ENCODE measurements around the gene CKB.

CKB gene

DNA sequence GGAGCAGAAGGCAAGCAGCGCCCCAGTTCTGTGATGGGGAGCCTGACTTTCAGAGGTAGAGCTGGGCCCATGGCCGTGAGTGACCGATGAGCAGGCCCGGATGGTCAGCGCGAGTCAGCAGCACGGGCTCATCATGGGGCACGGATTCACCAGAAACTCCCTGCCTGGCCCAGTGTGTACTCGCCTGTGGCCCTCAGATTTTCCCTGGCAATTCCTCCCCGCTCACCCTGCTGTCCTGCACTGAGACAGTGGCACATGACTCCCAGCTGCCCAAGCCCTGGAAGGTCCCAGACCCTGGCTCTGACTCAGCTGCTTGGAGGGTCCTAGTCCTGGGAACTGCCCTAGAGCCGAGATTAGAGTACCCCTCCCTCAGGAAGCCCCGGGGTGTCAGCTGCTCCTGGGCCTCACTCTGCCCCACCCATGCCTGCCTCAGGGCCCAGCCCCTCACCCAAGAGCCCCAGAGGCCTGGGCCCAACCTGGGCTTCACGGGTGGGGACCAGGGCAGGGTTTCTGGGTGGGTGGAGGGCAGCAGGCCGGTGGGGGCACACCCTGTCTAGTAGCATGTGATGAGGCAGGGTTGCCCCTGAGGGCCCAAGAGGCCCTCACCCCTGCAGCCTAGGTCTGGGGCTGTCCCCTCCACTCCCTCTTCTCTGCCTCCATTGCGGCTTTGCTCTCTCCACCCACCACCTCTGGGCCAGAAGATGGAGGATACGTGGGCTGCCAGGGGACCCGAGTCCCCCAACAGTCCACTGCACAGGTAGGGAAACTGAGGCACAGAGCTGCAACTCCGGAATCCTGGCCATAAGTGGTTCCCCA is 14.8 kb upstream of the CKB start:
- no peak for DNase-seq

DNA sequence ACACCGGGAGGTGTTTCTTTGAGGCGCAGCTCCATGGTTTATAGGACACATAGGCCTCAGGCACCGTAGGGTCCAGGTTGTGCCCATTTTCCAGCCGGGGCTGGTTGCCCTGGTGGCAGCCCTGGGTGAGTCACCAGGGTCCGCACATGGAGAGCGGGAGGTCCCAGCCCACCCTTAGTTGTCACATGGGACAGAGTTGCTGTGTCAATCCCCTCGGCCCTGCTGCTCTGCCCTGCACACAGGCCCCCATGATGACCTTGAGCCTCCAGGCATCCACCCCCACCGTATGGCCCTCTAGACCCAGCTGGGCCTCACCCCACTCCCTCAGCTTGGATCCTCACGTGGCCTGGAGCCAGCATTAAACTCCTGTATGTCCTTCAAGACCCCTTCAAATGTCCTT is 14.1 kb upstream of the CKB start:
- DNase-seq = no peak

DNA sequence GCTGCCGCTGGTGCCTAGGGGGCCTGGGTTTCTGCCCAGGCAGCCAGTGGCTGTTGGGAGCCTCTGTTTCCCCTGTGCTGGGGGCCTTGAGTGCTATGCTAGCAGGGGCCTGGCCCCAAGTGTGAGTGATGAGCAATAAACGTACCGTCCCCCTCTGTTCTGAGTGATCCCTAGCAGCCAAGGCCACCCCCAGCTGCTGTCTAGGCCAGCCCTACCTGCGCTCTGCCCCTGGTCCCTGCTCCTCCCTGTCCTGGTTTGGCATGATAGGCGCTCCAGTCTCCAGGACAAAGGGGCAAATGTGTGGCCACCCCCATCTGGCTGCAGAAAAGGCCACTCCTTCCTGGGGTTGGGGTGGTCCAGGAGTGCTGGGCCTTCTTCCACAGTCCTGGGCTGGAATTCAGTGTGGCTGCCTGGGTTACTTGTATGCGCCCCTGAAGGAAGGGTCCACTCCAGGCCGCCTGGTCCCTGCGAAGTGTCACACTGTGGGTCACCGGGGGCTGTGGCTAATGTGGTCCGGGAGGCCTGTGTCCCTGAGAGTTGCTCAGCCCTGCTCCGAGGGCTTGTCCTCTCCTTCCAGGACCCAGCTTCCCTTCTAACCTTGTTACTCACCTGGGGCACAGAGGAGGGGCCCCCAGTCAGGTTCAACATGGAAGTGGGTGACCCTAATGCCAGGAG is 13.4 kb upstream of the CKB start:
- no peak for DNase-seq

DNA sequence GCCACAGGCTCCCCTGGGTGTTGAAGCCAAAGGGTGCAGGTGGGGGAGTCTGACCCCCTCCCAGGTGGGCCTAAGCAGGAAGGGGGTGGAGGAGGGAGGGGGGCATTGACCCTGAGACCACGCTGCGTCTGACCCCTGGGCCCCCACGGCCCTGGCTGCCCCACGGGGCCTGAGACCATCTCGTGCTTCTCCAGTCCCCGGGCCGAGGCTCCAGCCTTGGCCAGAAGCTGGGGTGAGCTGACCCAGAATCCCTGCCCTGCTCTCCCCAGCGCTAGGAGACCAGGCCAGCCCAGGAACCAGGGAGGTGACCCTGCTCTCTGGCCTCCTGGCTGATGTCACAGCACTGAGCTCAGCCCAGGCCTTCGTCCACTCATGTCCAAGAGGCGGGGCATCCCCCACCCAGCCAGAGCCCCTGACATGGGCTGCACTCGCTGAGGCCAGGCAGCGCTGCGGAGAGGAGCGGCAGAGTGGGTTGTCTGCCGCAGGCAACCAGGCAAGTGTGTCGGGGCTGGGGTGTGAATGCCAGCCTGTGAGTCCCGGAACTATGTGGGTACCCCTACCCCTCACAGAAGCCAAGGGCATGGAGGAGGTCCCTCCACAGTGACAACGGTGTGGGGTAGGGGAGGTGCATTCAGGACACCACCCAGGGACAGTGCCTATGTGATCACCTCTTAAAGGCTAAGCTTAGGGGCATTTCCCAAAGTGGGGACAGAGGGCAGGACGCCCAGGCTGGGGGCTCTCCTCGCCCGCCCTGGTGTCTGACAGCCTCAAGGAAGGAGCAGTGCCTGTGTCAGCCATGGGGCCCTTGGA is 12.7 kb upstream of the CKB start:
- DNase-seq = no peak

DNA sequence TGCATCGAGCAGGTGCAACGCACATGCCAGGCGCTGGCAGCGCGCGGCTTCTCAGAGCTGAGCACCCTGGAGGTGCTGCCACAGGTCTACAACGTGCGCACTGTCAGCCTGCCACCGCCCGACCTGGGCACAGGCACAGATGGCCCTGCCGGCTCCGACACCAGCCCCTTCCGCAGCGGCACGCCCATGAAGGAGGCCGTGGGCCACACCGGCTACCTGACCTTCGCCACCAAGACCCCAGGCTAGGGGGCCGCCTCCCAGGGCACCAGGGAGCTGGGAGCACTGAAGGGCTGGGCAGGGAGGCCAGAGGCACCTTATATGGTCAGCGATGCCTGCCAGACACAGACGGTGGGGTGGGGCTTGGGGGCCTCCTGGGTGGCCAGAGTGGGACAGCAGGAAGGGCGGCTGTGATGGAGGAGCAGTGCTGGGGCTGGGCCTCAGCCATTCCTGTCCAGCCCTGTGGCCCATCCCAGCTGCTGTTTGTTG is 12.0 kb upstream of the CKB start:
- DNase-seq = no peak

DNA sequence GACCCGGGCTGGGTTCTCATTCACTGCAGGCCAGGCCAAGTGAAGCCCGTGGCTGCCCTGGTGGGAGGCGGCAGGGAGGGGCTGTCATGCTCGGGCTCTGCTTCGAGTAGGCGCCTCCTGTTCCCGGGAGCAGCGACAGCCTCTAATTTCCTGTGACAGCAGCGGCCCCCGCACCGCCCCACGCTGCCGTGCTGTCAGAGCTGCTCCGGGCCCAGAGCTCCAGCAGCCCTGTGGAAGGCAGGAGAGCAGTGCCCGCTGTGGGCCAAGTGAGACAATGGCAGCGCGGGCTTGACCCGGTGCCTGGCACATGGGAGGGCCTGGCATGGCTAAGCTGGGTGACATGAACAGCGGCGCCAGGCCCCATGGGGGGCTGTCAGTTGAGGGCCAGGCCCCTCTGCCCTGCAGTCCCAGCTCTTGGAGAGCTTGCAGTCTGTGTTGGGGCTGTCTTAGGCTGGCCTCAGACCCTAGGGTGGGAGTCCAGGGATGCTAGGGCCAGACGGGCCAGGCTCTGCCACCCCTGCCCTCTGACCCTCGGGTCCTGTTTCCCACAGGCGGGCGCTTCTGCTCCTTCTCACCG is 11.5 kb upstream of the CKB start:
- no peak for DNase-seq

DNA sequence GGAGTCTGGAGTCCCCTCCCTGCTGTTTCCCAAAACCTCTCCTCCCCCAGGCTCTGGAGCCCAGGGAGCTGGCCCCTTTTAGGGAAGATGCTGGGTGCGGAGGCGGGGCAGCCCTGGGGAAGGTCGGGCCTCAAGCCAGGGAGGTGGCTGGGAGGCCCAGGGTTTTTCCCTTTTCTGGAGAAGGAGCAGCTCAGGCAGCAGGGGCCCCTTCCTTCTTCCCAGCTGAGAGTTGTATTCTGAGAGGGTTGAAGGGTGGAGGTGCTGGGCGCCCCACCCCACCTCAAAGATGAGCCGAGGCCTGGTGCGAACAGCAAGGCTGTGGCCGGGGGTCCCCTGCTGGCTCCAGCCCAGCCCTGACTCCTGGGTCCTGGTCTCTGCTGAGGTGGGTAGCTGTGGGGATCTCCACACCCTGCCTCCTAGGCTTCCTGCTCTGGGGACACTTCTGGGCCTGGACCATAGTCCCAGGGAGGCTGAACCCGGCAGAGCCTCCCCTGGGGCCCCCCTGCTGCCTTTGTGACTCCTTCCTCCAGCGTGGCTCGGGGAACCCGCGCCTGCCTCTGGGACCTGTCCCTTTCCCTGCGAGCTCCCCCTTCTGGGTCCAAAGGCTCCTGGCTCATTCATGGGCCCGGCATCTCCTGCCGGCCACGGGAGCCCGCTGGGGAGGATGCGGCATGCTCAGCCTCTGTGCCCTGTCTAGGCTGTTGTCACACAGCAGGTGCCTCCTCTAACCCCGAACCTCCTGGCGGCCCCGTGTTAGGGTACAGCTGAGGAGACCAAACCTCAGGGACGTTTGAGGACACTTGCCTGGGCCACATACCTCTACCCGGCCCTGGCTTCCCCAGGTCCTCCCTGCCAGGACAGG is 10.7 kb upstream of the CKB start:
- no peak for DNase-seq

DNA sequence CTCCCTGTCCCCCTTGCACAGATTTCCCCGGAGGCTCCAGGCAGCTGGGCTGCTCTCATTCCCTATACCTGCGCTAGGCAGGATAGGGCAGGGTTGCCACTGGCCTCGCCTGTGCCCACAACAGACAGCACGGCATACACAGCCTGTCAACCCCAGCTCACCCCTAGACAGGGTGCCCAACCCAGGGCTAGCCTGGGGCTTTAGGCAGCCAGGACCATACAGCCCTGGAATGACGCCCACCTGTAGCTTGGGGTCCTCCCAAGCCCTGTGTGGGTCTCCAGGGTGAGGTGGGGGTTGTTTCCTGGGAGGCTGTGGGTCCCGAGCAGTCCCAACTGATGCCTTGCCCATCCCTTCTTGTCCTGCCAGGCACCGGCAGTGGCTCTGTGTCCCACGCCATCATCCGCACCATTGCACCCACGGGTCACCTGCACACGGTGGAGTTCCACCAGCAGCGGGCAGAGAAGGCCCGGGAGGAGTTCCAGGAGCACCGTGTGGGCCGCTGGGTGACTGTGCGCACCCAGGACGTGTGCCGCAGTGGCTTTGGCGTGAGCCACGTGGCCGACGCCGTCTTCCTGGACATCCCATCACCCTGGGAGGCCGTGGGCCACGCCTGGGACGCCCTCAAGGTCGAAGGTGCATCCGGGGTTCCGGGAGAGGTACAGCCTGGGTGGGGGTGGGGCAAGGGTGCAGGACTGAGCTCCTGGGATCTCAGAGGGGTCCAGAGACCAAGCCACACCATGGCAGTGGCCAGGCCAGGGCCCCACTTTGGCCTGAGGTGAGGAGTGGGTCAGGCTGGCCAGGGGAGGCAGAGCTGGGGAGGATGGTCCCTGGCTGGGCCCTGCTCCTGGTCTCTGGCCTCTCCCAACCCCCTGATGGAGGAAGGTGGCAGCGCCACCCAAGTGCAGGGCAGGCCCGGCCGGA is 9.8 kb upstream of the CKB start:
- no peak for DNase-seq

DNA sequence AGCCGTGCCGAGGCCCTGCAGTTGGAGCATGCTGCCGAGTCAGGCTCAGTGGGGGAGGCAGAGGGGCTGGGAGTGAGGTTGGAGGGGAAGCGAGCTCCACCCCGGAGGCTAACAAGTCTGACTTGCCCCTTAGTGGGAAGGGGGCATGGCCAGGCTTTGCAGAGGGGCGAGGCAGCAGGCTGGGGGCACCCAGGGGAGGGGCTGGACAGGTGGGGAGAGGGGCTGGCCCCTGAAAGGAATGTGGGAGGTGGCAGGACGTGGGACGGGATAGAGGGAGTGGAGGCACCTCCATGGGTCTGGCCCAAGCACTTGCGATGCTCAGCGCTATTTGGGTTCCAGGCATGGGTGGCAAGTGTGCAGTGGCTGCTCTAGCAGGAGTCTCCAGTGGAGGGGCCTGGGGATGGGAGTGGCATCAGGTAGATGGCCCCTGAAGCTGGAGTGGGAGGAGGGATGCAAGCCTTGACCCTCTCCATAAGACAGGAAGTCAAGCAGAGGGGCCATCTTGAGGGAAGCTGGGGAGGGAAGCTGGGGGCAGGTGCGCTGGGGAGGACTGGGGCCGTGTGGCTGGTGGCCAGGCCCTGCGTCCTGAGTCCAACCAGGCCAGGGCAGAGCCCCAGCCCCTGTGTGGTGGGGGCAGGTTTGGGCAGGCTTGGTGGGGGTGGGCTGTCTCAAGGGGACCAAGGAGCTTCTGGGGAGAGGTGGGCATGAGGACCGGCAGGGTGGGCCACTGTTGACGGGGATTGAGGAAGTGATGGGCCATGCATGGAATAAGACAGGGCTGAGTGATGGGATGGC is 9.0 kb upstream of the CKB start:
- no peak for DNase-seq

DNA sequence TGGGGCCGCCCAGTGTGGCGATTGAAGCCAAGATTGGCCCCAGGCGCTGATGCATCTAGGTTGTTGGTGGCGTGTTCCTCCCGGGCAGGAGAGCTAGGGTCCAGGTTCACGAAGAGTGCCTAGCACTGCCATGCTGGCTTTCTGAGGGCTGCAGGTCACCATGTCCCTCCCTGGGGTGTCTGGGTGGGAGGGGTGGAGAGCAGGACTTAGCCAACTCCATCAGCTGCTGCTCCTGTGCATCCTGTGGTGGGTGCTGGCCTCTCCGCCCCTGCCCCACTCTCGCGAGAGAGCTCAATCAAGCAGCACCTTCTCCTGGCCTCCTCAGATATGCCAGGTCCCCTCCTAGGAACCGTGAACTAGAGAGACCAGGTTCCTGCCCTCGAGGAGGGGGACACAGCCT is 8.2 kb upstream of the CKB start:
- DNase-seq = no peak

DNA sequence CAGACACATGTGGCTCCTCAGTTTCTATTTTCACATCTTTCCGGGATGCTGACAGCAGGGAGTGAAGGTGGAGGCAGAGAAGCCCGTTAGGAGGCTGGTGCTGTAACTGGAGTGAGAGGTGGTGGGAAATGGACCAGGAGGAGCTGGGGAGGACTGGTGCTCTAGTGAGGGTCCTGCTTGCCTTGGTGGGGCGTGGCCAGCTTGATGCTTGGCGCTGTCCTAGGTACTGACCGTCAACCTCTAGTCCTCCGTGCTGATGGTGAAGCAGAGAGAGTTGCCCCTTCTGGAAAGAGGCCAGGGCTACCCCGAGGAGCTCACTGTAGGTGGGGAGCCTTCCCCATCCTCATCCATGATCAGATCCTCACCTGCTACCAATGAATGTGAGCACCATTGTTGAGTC is 7.8 kb upstream of the CKB start:
- peak; percentile 50 for DNase-seq

DNA sequence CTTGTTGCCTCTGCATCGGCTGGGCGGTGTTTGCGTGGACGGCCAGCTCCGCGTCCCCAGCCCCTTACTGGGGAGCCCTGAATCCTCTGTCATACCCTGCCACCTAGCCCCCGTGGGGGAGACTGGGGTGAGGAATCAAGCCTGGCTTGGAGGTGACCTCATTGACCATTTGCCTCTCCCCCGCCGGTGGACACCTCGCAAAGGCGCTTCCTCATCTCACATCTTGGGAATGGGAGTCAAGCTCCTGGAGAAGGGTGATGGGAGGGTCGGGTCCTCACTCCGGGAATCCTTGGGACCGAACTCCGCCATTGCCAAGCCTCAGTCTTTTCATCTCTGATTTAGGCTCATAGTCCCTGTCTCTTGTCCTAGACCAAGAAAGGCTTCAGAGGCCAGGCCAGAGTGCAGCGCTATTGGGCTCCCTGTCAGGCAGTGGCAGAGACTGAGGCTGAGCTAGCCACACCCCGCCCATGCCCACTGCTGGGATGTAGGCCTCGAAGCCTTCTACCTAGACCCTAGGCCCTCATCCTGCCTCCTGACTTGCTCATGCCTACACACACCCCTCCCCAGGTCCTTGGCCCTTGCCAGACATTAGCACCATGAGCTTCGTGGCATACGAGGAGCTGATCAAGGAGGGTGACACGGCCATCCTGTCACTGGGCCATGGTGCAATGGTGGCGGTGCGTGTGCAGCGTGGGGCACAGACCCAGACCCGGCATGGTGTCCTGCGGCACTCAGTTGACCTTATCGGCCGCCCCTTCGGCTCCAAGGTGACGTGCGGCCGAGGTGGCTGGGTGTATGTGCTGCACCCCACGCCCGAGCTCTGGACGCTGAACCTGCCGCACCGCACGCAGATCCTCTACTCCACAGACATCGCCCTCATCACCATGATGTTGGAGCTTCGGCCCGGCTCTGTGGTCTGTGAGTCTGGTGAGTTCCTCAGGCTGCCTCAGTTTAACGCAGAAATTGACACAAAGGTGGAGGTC is 7.0 kb upstream of the CKB start:
- no peak for DNase-seq

DNA sequence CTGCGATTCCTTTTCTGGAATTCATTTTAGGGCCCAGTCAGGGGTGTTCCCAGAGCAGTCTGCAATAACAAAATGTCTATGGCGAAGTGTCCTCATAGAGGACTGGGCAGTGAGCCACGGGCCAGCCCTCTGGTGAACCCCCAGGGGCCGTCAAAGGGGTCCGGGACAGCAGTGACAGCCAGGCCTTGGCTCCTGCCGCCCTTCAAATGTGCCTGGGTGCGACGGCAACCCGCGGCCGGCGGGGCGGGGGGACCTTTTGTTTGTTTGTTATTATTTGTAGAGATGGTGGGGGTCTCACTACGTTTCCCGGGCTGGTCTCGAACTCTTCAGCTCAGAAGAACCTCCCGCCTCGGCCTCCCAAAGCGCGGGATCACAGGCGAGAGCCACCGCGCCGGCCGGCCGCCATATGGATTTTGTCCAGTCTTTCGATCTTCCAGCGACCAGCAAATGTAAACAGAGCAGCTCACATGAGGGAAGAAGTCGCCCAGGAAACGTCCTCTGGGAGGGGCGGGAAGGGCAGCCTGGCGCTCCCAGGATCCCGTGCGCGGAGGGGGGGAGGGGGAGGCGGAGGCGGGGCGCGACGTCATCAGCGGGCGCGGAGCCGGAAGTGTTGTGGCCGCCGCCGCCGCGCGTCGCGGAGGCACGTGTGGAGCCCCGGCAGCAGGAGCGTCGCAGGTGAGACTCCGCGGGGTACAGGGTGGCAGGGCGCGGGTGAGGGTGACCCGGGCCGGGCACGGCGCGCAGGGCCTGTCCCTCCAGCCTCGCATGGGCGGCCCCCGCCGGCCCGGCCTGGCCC is 6.2 kb upstream of the CKB start, which contains the start of gene TRMT61A:
Gene TRMT61A, plus strand, starts transcription at position 610 of the 796 bp plus-strand sequence. CDS start 783 bp downstream, outside the sequence.
- peak; percentile 85 for DNase-seq

DNA sequence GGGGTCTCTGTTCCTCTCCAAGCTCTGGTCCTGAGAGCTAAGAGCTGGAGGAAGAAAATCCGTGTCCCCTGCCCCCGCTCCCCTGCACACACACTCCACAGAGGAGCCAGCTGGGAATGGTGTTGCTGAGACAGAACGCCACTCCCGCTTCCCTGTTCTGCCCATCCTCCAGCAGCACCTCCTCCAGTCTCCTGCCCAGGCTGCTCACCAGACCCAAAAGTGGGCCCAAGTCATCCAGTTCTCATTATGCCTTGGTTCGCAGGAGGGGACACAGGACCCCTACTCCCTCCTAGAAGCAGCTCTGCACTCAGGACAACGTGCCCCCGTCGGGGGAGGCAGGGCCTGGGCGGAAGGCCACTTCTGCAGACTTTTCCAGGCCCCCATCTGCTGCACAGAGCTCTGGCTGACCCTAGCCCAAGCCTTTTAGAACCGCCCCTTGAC is 5.5 kb upstream of the CKB start:
- no peak for DNase-seq

DNA sequence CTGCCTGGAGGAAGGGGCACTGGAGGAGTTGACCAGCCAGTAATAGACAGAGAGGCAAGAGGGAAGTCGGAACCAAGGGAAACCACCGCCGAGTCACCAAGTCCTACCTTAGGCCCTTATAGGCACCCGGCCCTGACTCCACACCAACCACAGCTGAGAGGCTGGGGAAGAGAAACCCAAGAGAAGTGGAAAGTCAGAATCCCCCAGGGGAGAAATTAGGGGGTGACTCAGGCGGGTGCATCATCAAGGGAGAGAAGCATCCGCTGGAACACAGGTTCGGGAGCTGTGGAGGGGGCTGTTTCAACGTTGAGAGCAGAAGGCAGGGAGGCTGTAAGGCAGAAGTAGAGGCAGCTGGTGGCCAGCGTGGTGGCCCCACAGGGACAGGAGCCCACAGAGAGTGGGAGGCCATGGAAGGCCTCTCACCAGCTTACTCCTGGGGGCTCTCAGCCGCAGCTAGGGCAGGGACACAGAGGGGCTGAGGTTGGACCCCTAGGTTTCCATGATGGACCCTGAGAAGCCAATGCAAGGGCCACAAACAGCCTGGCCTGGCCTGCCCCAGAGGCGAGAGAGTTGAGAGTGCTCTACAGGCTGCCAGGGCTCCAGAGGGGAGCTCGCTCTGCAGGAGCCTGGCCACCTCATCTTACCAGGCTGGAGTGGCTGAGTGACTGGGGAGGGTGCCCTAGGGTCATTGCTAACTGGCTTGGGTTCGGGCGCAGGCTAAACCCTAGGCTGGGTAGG is 4.9 kb upstream of the CKB start:
- no peak for DNase-seq

DNA sequence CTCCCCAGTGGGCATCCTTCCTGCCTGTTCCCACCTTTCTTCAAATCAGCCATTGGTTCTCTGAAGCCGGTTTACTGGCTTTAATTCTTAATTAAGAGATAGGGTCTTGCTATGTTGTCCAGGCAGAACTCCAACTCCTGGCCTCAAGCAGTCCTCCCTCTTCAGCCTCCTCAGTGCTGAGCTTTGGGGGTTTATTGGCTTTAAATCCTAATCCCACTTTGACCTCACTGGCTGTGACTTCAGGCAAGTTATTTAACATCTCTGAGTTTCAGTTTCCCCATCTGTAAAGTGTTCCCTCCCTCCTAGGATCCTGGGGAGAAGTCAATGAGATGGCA is 4.3 kb upstream of the CKB start:
- no peak for DNase-seq

DNA sequence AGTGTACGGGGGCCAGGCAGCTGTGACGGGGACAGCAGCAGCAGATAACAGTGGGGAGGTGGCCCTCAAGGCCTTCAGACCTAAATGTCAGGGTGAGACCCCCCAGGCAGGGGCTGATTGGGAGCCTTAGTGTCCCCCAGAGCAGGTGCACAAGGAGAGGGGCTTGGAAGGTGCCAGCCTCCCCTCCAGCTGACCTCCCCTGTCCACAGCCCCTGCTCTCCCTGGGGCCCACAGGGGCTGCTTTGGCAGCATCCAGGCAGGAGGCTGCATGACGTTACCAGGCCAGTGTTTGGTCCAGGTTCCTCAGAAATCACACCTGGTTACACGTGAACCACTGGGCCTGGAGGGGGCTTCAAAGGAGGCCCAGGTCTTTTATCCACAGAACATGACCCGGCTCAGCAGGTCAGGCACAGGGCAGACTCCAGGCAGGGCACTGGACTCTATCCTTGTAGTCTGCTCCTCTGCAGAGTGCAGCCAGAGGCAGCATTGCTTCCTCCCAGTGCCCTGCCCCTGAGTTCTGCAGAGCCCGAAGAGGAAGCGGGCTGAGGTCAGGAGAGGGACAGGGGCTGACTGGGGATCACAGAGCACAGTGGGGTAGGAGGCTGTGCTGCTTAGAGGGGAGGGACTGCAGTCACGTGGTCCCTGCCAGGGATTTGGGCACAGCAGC is 3.8 kb upstream of the CKB start:
- DNase-seq = no peak

All from hematopoietic multipotent progenitor cell treated with erythropoietin and hydrocortisone succinate and interleukin-3 and kit ligand, for 8 days (in vitro differentiated cells).